Nucleus accumbens (tissue), 56 donors: ENCODE data around the gene DMAP1.
"Not testable (repeated sequence)": the region's sequence is repeated elsewhere in the genome, so short reads cannot be mapped to it uniquely, and the experiment has no call there.

Source experiments
- DNase-seq, 56 donors: peaks; one replicate each; lab custom pipeline; 2025; lab: John Stamatoyannopoulos, UW

Gene DMAP1, protein sequence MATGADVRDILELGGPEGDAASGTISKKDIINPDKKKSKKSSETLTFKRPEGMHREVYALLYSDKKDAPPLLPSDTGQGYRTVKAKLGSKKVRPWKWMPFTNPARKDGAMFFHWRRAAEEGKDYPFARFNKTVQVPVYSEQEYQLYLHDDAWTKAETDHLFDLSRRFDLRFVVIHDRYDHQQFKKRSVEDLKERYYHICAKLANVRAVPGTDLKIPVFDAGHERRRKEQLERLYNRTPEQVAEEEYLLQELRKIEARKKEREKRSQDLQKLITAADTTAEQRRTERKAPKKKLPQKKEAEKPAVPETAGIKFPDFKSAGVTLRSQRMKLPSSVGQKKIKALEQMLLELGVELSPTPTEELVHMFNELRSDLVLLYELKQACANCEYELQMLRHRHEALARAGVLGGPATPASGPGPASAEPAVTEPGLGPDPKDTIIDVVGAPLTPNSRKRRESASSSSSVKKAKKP

DNA sequence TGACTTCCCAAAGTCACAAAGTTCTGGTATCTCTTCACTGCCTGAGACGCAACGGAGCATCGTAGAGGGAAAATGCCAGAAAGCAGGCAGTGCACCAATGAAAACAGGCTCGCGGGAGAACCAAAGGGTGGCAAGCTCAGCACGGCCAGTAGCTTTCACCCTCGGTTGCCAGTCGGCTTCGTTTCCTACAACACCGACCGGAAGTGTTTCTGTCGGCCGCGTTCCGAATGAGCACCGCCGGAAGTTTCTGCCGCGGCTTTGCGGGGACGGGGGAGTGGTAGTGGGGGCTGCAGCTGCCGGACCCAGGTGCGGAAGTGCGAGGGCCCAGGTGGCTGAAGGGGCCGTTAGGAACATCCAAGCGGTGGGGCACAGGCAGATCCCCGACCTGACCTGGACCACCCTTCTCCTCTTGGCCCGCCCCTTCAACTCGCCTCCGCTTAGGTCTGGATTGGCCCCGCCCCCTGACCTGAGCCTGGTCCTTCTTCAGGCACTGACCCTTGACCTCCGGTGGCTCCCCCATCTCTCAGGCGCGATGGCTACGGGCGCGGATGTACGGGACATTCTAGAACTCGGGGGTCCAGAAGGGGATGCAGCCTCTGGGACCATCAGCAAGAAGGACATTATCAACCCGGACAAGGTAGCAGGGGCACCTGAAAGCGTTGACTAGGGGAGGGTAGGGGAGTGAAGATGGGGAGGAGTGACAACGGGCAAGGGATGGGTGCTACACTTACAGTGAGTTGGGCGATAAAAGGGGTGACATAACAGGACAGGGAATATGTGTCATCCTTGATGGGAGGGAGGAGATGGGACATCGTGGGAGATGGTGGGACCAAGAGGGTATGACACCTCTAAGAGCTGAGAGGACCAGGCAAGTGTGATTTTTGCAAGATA lies at the start of gene DMAP1:
TSS of gene DMAP1 (plus strand) at position 250 of the 891 bp plus-strand sequence. CDS start at position 533, 283 bp downstream.
- peak in 55 of 56 donors; percentile 54 to 95 (median 86) for DNase-seq

DNA sequence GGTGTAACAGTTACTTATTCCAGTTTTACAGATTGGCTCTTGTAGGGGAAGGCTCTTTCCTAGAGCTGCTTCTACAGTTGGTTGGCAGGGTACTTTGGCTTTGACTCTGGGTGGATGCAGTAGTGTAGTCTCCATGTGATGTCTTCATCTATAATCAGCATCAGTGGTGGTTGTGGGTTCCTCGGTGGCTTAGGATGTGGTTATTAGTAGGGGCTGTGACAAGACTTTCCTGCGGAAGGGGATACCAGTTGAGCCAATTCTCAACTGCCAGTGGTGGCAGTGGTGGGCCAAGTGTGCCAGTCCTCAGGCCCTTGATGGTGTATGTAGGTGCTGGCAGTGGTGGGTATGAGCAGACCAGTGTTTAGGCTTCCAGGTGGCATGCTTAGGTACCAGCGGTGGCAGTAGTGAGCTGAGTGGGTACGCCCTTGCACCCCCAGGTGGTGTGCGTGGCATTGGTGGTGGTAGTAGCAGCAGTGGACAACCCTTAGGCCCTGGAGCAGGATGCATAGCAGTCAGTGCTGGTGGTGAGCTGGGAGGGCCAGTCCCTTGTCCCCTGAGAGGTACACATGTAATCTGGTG lies 44.7 kb upstream of the DMAP1 start:
- DNase-seq: no peak

DNA sequence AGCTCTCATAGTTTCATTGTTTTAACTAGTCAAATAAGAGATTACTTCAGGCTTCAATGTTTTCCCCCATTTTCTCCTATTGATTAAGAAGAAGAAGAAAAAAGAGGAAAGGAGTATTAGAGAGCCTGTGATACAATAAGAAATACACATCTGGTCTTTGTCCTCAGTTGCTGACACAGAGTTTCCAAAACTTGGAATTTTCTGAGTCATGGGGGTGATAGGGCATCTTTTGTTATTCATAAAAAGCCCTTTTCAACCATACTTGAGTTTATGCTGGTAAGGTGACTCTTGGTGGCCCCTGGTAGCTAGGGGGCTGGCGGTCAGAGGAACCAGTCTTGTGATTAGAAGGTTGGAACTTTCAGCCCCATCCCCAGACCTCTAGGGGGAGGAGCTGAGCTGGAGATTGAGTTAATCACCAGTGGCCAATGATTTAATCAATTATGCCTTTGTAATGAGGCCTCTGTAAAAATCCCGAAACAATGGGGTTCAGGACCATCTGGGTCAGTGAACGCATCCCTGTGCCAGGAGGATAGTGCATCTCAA lies 42.9 kb upstream of the DMAP1 start:
- no peak for DNase-seq

DNA sequence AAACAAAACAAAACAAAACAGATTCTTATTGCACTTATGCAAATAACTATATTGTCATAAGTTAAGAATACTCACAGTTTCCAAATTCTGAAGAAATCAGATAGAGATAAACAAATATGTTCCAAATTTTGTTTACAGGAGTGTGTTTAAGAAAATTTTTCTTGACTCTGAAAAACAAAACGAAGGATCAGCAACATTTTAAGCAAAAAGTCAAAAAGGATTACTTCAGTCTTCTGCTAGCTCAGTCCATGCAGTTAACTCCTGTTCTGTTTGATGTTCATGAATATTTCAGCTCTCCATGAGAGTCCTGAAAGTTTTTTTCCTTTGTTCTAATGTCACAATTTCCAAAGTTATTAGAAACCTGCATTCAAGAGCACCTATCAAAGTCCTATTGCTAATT lies 38.6 kb upstream of the DMAP1 start:
- no peak for DNase-seq

DNA sequence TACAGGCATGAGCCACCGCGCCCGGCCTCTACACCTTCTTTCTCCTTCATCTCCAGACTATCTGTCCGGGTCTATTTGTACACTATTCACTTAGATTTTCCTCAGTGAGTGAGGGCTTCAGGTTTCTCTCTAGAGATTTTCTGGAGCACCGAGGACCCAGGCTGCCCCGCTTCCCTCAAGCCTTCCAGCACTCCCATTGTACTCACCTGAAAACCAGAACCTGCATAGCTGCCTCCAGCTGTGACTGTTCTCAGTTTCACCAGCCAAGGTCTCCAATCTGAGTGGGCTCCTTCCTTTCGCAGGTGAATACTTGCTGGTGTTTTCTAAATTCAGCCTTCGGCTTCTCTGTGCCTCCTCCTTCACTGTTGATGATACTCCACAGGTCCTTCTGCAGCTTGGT lies 12.9 kb upstream of the DMAP1 start:
- DNase-seq: no peak

DNA sequence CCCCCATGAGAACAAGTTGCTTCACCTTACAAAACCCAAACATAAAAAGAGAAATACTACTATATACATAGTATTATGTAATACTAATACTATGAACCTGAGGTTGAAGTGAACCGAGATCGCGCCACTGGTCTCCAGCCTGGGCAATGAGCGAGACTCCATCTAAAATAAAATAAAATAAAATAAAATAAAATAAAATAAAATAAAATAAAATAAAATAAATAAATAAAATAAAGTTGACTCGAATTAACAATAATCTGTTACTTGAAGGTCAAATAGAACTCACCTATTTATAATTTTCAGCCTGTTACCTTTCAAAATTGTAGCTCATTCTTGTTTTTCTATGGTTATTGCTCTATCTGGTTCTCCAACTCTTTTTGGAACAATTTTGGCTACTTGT lies 6.7 kb upstream of the DMAP1 start:
- not testable (repeated sequence) for DNase-seq

DNA sequence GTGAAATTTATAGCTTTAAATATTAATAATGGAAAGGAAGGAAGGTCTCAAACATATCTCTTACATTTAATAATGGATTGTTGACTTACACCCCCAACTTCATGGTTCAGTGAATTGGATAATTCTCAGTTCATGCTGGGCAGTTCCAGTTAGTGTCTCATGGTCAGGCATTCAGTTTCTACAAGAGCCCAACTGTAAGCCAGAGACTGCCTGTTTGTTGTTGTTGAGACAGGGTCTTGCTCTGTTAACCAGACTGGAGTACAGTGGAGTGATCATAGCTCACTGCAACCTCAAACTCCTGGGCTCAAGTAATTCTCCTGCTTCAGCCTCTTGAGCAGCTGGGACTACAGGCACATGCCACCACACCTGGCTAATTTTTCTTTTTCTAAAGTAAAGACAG lies 5.0 kb upstream of the DMAP1 start:
- no peak for DNase-seq

DNA sequence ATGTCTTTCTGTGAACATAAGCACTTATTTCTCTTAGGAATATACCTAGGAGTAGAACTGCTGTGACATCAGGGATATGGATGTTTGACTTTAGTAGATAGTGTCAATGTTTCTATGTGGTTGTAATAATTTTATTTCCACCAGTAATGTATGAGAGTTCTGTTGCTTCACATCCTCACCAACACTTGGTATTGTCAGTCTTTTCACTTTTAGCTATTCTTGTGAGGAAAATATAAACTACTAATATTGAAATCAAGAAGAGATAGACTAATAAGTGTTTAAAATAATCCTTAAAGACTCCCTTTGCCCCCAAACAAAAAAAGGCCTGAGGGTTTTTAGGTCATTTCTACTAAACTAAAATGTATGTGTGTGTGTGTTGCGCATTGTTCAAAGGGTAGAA lies 2.7 kb upstream of the DMAP1 start:
- no peak for DNase-seq

DNA sequence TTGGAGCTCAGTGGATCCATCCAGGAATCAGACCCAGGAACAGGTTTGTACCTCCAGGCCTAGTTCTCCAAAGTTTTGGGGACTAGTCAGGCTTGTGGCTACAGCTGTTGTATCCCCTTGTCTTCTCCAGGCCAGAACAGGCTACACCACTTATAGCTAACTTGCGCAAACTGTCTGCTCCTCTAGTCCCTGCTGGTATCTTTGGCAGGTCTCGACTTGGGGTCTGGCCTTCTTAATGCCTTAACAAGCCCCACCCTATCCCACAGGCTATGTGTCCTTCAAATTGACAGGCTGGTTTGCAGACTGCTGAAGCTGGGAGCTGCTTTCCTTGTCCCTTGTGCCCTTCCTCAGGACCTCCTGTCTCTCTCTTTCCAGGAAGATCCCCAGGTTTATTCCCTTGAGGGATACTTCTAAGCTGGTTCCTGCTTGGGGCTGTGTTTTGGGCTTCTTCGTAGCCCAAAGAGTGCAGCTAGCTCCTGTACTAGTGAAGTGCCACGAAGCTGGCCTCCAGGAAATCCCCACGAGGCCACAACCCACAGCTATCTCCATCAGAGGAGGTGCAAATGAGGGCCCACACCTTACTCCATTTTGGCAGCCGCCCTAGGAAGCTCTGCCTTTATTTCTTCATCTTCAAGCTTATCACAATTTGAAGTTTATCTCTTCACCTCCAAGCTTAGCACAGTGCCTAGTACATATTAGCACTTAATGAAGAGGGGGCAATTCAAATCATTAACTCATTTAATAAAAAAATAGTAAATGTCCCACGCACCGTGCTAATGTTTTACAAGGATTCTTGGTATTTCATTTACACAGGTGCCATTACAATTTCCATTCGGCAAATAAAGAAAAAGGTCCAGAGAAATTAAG lies 683 bp upstream of the DMAP1 start:
- no peak for DNase-seq

DNA sequence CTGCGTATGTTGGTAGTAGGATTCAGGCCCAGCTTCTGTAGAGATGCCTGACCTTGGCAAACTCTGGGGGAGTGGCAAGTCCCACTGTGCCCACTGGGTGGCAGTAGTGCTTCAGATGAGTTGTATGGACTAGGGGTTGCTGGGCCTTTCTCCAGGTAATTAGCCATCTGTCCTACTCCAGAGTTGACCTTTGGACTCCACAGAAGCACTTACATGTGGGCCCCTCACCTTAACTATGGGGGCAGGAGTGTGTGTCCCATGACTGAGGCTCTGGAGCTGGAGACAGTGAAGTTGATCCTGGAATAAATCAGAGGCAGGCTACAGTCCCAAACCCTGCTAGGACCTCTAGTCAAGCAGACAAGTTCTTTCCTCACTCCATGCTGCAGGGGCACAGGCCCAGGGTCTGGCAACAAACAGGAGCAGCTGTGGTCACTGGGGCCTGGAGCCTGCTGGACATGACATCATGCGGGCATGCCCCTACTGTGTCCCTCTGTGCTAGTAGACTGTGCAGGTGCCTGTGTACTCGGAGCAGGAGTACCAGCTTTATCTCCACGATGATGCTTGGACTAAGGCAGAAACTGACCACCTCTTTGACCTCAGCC lies 4.6 kb downstream of the DMAP1 start:
- DNase-seq: peak in 47 of 56 donors; percentile 20 to 87 (median 60)

DNA sequence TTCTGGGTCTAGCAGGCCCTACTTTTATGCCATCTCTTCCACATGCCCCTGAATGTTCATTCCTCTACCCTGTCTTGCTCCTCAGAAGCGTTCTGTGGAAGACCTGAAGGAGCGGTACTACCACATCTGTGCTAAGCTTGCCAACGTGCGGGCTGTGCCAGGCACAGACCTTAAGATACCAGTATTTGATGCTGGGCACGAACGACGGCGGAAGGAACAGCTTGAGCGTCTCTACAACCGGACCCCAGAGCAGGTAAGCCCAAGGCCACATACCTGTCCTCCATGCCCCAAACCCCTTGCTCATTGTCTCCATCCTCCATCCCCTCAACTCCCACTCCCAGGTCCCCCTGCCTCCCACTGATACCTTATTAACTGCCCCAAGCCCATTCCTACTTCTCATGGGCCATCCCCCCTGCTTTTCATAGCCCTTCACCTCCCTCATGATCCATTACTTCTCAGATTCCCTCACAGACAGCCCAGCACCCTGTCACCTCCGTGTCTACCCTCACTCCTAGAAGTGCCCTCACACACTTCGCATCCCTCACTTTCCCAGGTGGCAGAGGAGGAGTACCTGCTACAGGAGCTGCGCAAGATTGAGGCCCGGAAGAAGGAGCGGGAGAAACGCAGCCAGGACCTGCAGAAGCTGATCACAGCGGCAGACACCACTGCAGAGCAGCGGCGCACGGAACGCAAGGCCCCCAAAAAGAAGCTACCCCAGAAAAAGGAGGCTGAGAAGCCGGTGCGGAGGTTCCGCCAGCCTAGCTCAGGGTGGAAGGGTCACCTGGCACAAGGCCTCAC lies 5.4 kb downstream of the DMAP1 start:
- DNase-seq: no peak

DNA sequence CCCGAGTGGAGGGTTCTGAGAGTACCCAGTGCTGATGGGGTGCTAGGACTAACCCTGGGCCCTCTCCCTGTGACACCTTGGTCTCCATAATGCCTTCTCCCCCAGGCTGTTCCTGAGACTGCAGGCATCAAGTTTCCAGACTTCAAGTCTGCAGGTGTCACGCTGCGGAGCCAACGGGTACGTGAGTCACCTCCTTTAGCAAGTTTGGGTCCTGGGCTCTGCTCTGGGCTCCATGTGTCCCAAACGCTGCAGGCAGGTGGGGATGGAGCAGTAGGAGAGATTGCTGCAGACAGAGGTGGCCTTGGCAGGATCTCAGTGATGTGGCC lies 6.0 kb downstream of the DMAP1 start:
- DNase-seq: no peak

DNA sequence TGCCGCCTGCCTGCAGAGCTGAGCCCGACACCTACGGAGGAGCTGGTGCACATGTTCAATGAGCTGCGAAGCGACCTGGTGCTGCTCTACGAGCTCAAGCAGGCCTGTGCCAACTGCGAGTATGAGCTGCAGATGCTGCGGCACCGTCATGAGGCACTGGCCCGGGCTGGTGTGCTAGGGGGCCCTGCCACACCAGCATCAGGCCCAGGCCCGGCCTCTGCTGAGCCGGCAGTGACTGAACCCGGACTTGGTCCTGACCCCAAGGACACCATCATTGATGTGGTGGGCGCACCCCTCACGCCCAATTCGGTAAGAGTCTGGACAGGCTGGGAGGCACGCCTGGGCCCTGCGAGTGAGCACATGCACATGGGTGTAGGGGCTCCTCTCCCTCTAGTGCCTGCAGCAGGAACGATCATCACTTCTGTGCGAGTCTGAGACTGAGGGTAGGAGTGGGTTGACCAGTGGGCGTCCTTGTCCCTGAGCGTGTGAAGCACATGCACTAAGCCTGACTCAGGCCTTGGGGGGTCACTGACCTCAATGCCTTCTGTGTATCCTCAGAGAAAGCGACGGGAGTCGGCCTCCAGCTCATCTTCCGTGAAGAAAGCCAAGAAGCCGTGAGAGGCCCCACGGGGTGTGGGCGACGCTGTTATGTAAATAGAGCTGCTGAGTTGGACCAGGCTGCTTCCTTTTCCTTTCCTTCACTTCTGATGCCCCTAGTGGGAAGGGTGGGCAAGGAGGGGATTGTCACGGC lies 6.9 kb downstream of the DMAP1 start:
- peak in 1 of 56 donors; percentile 15 for DNase-seq

DNA sequence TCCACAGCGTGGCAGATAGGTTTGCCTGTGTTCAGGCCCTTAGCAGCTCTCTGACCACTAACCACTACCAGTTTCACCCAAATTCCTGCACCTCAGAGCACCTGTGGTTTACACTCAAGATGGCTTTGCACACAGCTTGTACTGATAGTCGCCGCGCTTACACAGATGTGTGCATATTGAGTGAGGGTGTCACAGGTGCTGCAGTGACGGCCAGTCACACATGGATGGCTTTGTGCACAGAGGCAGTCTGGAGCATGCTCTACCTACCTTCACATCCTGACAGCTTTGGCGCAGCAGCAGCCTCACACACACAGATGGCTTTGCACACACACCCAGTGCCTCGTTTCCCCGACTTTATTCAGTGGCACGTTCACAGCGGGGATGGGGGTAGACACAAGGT lies 7.5 kb downstream of the DMAP1 start:
- no peak for DNase-seq

DNA sequence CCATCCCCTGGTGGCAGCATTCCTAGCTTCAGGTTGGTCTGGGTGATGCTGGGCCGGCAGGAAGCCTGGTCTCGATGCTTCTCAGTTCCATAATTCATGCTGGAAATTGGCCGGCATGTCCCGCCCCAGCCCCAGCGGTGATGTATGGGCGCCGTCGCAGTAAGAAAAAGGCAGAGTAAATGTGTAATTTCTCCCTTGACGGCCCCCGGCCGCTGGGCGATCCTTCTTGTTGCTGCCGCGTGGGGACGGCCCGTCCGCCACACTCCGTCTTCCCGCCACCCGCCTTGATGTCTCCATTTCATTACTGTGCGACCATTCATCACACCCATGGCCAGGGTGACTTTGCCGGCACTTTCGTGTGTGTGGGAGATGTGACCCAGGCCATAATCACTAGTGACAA lies 8.5 kb downstream of the DMAP1 start:
- no peak for DNase-seq

DNA sequence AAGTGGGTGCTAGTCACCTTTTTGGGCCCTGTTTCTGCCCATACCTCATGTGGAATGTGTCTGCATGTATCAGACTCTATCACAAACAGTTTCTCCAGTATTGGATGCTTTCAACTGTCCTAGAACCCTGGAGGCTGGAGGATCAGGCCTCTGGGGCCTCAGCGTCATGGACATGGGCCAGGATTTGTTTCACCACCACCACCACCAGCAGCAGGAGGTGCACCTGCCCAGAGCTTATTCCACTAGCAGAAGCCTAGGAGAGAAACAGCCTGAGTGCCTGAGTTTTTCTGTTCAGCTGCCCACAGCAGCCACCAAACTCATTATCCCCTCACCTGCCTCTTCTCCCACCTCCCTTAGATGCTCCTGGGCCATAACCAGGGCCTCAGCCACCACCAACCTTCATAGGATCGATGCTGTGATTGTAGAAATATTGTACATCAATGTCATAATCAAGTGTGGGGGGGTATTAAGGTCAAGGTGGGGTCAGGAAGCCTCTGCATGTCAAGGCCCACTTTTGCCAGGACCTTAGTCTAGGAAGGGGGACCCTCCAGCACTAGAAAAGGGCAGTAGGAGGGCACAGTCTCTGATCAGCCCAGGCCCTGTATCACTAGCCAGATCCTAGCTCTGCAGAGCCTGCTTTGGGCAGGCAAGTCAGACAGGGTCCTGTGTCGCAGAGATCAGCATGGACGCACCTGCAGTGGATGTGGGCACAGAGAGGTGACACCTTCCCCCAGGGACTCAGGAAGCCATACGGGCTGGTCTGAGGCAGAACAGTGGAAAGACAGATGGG lies 9.3 kb downstream of the DMAP1 start:
- DNase-seq: no peak

DNA sequence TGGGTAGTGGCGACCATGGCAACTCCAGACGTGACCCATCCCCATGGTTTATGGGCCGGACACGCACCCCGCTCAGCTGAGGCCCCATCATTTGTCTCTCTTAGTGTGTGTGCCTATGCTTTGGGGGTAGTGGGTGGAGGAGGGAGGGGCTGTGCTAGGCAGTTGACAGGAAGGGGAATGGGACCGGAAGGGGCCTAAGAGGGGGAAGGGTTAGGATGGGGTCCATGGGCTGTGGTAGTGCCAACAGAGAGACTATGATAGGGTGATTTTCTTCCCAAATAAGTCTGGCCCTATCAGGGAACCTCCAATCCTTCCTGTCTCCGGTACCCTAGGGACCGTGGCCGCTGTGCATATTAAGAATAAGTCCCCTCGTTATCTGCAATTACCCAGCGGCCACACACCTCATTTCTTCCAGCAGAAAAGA lies 9.9 kb downstream of the DMAP1 start:
- DNase-seq: no peak
